Ecto neural progenitor cell (in vitro differentiated cells): ENCODE measurements around the gene GBGT1.
A peak's percentile ranks its signal among the peaks of the same experiment; 100 is the strongest.
"Not testable (repeated sequence)": the region's sequence is repeated elsewhere in the genome, so short reads cannot be mapped to it uniquely, and the experiment has no call there.

Experiments used
- DNase-seq: peaks from one replicate; pipeline ENCODE4 v3.0.0-alpha.2; 2018; ENCODE audit warnings: low spot score

The GBGT1 gene

GRCh38 chr9:133195029-133195428 is 31.3 kb upstream of the GBGT1 start:
- DNase-seq: no peak

DNA sequence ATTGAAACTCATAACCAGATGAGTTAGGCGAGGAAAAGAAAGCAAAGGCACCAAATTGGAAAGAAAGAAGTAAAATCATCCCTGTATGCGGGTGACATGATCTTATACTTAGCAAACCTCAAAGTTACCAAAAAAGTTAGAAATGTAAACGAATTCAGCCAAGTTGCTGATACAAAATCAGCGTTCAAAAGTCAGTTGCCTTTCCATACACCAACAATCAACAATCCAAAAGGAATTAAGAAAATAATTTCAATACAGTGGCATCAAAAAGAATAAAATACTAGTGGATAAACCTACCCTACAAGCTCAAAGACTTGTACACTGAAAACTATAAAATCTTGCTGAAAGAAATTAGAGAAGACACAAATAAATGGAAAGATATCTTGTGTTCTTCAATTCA is 30.9 kb upstream of the GBGT1 start:
- DNase-seq: no peak

DNA sequence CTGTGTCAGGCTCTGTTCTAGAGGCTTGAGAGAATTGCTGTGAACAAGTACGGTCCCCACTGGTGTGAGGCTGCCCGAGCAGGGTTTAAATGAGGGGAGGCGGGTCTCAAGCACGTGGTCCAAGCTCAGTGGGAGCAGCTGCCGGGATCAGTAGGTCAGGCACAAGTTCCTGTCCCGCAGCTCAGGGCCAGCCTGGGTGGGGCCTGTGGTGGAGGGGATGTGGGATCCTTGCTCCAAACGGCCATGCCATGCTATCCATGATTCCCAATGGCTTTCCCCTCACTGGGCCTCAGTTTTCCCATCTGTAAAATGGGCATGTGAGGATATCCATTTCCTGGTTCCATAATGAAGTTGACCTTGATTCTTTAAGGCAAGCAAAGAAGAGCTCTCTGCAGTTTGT is 28.3 kb upstream of the GBGT1 start:
- no peak for DNase-seq

GRCh38 chr9:133189826-133190225 is 26.1 kb upstream of the GBGT1 start:
- DNase-seq: no peak

DNA sequence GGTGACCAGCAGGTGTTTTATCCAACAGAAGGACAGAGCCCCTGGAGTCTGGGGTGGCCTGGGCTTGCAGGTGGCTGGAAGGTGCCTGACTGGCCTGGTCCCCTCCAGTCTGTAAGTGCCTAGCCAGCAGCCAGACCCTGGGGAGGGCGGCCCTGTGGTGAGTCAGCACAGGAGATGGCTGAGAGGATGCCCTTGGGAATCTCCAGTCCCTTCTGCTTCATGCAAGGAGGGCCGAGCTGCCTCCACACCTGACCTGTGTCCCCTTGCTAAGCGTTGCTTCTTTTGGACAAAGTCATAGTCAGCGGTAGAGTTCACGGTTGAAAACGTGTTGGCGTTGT is 25.1 kb upstream of the GBGT1 start:
- DNase-seq: no peak

GRCh38 chr9:133188006-133188842 is 24.5 kb upstream of the GBGT1 start:
- peak; percentile 68 for DNase-seq

DNA sequence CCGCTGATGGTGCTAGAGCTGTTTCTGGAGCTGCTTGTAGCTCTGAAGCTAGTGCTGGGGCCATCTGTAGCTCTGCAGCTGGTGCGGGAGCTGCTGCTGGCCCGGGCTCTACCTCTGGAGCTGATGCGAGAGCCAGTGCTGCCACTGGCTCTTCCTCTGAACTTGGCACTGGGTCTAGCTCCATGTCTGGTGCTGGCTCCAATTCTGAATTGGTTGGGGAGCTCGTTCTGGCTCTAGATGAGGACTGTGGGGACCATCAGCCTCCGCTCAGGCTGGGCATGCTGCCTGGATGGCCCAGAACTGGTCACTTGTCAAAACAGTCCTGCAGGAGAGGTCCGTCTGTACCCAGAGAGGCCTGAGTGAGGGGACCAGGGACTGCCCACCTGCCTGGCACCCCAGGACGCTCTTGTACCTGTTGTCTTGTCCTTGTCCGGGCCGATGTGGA is 23.9 kb upstream of the GBGT1 start:
- no peak for DNase-seq

DNA sequence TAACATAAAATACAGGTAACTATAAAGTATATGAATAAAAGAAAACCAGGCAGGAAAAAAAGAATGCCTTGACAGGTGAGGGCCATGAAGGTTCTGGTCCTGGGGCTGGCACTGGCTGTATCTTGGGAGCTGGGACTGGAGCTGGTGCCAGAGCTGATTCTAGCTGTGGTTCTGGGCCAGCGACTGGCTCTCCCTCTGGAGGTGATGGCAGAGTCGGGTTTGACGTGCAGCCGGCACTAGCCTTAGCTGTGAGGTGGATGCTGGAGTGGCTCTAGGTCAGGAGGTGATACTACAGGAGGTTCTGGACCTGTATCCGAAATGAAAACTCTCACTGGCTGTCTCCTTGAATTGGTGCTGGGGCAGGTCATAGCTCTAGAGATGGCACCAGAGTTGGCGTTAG is 23.0 kb upstream of the GBGT1 start:
- no peak for DNase-seq

DNA sequence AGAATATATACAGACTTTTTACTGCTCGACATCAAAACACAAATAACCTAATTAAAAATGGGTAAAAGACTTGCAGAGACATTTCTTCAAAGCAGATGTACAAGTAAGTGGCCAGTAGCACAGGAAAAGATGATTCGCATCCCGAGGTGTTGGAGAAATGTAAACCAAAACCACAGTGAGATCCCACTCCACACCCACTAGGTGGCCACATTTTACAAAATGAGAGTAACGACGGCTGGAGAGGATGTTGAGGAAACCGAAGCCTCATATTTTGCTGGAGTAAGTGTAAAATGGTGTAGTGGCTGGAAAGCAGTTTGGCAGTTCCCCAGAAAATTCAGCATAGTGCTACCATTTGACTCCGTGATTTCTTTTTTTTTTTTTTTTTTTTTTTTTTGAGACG is 21.3 kb upstream of the GBGT1 start:
- no peak for DNase-seq

- DNase-seq: no peak
Observed at GRCh38 chr9:133182151-133182550, 18.4 kb upstream of the GBGT1 start.

GRCh38 chr9:133181561-133181960 is 17.8 kb upstream of the GBGT1 start:
- no peak for DNase-seq

- DNase-seq: no peak
Observed at GRCh38 chr9:133180953-133181352, 17.2 kb upstream of the GBGT1 start.

GRCh38 chr9:133173056-133173455 is 9.3 kb upstream of the GBGT1 start:
- DNase-seq: no peak

- no peak for DNase-seq
Observed at GRCh38 chr9:133171161-133171961, 7.6 kb upstream of the GBGT1 start.

DNA sequence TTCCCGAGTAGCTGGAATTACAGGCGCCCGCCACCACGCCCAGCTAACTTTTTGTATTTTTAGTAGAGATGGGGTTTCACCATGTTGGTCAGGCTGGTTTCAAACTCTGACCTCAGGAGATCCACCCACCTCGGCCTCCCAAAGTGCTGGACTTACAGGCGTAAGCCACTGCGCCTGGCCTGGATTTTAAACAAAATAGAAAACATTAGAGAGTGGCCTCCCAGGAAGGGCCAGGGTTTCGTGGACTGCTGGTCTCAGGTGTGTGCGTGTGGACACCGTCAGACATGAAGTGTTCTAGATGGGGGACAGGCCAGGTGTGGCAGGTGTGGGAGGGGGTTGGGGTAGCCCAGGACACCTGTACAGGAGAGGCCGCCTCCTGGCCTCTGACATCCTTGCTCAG is 7.0 kb upstream of the GBGT1 start:
- no peak for DNase-seq

GRCh38 chr9:133169687-133170086 is 6.0 kb upstream of the GBGT1 start:
- DNase-seq: not testable (repeated sequence)

GRCh38 chr9:133169102-133169501 is 5.4 kb upstream of the GBGT1 start:
- DNase-seq: no peak

GRCh38 chr9:133168432-133168831 is 4.7 kb upstream of the GBGT1 start:
- DNase-seq: no peak

DNA sequence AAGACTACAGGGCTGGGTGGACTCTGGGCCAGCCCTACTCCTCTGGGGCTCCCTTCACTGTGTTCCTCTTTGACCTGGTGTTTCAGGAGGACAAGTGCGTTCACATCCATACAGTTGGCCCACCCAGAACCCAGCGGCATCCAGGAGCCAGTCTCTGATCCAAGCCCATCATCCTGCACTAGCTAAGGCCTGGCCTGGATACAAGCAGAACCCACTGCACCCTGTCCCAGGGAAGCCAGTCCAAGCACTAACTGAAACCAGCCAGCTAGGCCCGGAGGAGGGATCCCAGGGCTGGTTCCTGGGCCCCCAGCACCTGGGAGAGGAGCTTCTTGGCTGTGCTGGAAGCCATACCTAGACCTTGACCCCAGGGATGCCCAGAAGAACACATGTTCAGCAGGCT is 4.1 kb upstream of the GBGT1 start:
- DNase-seq: no peak

GRCh38 chr9:133167096-133167730 is 3.5 kb upstream of the GBGT1 start:
- DNase-seq: no peak

DNA sequence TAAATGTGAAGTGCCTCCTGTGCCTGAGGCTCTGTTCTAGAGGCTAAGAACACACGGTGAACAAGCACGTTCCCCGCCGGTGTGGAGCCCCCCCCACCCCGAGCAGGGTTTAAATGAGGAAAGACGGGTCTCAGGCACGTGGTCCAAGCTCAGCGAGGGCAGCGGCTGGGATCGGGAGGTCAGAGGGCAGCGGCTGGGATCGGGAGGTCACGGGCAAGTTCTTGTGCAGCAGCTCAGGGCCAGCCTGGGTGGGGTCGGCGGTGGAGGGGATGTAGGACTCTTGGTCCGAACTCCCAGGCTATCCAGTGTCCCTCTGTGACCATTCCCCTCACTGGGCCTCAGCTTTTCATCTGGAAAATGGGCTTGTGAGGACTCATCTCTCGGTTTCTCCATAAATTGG is 2.7 kb upstream of the GBGT1 start:
- no peak for DNase-seq

- DNase-seq: no peak
Observed at GRCh38 chr9:133165452-133165730, 1.7 kb upstream of the GBGT1 start.

DNA sequence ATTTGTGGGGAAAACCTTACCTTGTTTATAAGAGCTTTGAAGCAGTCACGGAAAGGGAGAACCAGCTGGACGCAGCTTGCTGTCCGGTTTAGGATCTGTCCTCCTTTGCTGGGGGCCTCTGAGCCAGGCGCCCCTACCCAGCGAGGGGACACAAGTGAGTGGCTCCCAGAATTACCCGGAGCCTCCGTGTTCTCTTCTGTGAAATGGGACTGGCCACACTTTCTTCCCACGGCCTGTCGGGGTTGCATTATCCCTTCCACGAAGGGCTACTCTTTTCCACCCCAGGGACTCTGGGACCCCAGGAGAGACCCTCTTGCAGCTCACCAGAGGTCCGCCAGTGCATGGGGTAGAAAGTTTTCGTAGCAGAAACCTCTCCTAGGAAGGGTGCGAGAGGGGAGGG is 477 bp upstream of the GBGT1 start:
- no peak for DNase-seq
